GM21390 (cell line): ENCODE measurements around the gene PLA1A.
A peak's percentile ranks its signal among the peaks of the same experiment; 100 is the strongest.

Experiments used
- ATAC-seq: cut with Tn5 transposase; IDR thresholded peaks from one replicate; pipeline ENCODE4 v1.9.1; 2021; ENCODE audit not compliant: unreplicated experiment

PLA1A gene

DNA sequence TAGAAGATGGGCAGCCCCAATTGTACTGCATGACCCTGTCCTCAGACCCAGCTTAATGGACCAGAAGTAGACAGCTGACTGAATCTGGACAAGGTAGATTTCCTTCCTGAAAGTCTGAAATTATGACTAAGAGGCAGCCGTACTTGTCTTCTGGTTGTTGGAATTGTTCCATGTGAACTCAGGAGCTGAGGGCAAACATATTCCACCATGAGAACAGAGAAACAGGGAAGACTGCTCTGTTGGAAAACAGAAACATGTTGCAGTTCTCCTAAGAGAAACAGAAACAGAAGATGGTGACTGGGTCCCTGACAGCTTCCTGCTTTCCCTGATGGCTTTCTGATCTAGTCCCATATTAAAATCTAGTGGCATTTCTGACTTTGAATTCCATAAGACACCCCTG lies 38.6 kb downstream of the PLA1A start:
- no peak for ATAC-seq

DNA sequence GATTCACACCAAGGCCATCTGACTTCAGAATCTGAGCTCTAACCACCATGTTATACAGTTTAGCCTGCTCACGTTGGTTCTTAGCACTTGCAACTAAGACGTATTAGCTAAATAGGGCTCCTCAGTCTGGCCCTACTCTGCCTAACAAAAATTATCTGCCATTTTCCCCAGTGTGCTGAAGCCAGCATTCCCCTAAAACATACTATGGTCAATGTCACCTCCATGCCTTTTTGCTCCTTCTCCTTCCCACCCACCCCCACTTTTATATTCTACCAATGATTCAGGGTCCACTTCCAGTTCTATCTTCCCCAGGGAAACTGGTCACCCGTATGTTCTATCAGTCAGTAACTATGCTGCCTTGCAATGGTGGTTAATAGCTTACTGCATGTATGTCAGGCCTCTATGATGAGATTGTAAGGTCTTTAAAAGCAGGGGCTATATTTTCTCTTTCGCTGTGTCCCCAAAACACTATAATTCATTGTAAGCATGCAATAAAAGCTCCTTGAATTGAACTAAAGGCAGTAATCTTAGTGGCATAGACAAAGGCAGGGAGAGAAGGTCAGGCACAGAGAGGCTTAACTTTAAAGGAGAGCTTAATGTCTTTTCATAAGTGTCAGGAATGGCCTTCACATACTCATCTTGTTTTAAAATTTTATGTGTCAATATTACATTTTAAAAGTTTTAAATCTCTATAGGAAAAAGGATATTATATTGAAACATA lies 39.4 kb downstream of the PLA1A start:
- ATAC-seq = no peak

GRCh38 chr3:119637679-119638477 lies 40.2 kb downstream of the PLA1A start:
- ATAC-seq = peak; percentile 43

GRCh38 chr3:119639494-119640350 lies 42.0 kb downstream of the PLA1A start:
- ATAC-seq = no peak

DNA sequence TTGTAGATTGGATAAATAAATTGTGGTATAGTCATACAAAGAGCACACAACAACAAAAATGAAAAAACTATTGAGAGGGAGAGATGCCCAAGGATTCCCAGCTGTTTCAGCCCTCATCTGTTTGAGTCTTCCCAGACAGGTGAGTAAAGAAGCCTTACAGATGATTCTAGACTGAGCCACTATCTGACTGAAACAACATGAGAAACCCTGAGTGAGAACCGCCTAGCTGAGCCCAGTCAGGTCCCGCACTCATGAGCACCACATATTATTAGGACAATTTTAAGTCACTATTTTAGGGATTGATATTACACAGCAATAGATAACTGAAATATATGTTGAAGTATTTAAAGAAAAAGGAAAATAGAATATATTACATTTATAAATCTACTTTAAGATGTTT lies 43.7 kb downstream of the PLA1A start:
- ATAC-seq = no peak

- no peak for ATAC-seq
Measured at GRCh38 chr3:119642746-119643473, 45.2 kb downstream of the PLA1A start.

DNA sequence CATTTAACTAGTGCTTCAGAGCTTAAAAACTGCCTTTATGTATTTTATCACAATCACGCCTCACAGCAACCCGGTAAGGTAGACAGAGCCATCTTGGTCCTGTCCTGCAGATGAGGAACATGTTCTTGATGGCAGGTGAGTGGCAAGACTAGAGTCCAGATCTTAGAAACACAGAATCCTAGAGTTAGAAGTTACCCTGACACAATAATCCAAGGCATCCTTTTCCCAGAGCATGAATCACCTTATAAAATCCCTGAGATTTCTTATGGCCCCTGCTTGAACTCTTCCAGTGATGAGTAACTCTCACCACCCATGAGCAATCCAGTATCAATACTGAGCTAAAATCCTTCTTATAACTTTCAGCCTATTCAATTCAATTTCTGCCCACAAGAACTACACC lies 45.8 kb downstream of the PLA1A start:
- no peak for ATAC-seq

DNA sequence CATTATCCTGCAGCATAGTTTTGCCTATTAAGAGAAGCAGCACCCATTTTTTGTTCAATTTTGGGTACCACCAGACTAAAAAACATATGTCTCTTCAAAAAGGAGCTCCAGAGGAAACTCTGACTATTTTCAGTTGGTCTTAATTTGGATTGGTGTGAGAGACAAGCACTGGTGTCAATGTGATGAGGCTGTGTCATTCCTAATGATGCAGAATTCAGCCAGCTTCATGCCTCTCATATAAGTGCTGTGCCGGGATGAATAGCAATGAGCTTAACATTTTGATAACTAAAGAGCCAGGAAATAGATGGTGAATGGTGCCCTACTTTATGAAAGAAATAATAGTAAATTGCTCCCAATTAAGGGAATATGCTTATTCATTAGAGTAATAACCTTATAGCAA lies 46.8 kb downstream of the PLA1A start:
- ATAC-seq = no peak

DNA sequence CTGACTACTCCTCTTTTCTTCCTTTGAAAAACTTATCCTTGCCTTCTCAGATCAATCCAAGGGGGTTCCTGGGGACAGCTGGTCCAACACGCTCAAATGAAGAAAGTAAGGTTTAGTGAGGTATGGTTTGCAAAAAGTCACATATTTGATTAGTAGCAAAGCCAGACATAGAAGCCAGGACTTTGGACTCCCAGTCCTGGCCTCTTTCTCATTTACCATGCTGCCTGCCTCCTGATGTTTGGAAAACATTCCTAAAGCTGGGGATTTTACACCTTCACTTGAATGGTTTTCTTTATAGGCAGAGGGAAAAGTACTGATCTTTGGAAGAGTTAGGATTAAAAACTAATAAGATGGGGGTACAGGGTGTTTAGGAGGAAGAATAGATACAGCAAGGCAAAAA lies 48.1 kb downstream of the PLA1A start:
- ATAC-seq = no peak

- ATAC-seq = no peak
Measured at GRCh38 chr3:119647171-119647570, 49.5 kb downstream of the PLA1A start.

DNA sequence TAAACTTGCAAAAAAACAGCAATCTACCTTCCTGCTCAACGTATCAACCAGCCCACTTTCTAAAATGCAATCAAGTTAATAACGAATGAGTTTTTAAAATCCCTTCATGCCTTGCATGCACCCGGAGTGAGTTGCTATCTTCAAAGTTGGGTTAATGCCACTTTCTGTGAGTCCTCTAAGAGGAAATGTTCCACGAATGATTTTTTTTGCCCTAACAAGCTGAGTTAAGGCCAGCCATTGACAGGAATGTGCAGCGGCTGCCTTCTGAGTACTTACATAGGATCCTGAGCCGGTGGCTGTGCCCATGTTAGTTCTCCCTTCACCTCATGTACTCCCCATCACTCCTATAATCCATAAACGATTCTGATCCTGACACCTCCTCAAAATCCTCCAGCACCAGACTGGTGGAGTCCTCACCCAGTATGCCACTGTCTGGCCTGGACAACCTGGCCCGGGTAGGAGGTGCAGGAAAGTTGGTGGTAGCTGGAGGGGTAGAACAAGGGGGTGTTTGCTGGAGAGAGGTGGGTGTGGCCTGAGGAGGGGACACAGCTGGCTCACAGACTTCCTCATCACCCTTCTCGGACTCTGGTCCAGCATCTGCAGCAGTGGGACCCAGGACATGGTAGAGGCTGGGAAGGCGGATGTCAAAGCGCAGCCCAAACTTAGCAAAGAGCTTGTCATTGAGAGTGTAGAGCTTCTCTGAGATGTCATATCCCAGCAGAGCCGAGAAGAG lies 50.3 kb downstream of the PLA1A start:
- ATAC-seq = no peak

- ATAC-seq = no peak
Measured at GRCh38 chr3:119649761-119650160, 52.1 kb downstream of the PLA1A start.

DNA sequence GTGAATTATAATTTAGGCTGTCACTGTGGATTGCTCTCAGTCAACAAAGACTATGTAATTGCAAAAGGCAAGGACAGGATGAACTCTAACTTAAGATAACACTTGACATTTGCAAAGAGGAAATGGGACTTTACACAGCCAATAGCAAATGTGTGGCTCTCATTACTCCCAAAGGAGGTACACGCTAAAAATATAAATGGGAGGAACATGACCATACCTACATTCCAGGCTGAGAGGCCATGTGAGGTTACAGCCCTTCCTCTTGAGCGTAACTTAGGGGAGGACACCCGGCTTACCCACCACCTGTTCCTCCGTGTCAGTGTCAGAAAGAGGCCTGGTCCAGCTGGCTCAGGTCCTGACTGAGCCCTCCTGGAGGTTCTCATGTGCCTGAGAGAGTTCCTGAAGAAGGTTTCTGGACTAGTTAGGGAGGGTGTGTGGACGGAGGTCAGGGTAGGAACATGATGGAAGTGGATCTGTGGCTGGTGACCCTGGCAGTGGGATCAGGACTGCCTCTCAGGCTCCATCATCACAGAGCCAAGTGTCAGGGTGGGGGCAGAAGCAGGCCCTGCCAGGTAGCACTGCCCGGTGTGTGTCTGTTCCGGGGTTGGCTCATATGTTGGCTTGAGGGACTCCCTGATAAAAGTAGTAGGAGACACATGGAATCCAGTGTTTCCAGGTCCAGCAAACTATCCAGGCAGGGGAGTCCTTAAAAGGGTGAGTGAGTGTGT lies 54.8 kb downstream of the PLA1A start:
- no peak for ATAC-seq

GRCh38 chr3:119653876-119654275 lies 56.2 kb downstream of the PLA1A start:
- no peak for ATAC-seq

GRCh38 chr3:119657887-119658702 lies 60.4 kb downstream of the PLA1A start:
- peak; percentile 67 for ATAC-seq

DNA sequence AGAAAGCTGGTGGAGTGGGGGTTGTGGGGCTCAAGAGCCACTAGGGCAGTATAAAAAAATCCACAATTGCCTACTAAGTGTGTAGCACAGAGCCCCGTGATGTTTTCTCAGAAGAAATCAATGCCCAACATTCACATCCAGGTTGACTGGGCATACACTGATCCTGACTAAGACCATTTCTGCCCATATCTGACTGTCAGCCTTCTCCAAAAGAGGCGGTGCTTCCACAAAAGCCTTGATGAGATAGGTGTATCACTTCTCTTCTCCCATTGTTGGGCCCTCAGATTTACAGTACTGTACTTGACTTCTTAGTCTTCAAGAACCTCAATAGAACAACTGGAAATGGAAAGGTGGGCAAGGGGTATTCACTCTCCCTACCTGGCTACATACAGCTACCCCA lies 61.3 kb downstream of the PLA1A start:
- ATAC-seq = no peak

- no peak for ATAC-seq
Measured at GRCh38 chr3:119659606-119660291, 62.1 kb downstream of the PLA1A start.
